Measurements from ENCODE around the gene TMCC3. TPM values are rescaled to one million over a fixed set of nuclear protein-coding genes. Genes with fewer than 3 reads are reported as not detected.

Gene TMCC3
- total and polyA plus RNA-seq, 9 of the 15 experiments (the other 6 are each of a cell fraction or from before 2014, with no cell fraction given): not detected

GRCh38 chr12:94698578-94698977 is 48.2 kb upstream of the TMCC3 start (continued):
- TF ChIP-seq POLR2G (IDR thresholded peaks at IDR 0.05; ENCODE audit: low read depth, low read length) (no peak), THRA (IDR thresholded peaks at IDR 0.05) (no peak), YY1 (IDR thresholded peaks at IDR 0.05; ENCODE audit: borderline replicate concordance in 1 of 3, control insufficient read depth in 1 of 3, extremely low read depth in 1 of 3, insufficient read depth in 3 of 3, insufficient read length in 1 of 3, insufficient replicate concordance in 2 of 3, low read depth in 1 of 3, low read length in 2 of 3) (no peak), FOXJ2 (tag; IDR thresholded peaks at IDR 0.05) (no peak), SMARCE1 (IDR thresholded peaks at IDR 0.05) (no peak), CBFA2T3 (IDR thresholded peaks at IDR 0.05) (no peak), POLR2AphosphoS2 (IDR thresholded peaks at IDR 0.05; ENCODE audit: low read length) (no peak), MAFF (IDR thresholded peaks at IDR 0.05; ENCODE audit: low read length) (no peak), CBX5 (IDR thresholded peaks at IDR 0.05; ENCODE audit: borderline replicate concordance, low read depth) (no peak), MTA2 (IDR thresholded peaks at IDR 0.05; ENCODE audit: low read depth) (no peak)

GRCh38 chr12:94697631-94698030 is 47.3 kb upstream of the TMCC3 start:
- ATAC-seq (no peak), DNase-seq (ENCODE audit: extremely low read depth in 1 of 4, low spot score in 3 of 4) (no peak), FAIRE-seq (no peak)
- Histone ChIP-seq H3K9me1 (ENCODE audit: control insufficient read depth, insufficient read depth, low read length) (no peaks in the 10 kb centered on the region), H3K4me1 (replicated peaks in 1 of 2; ENCODE audit: control insufficient read depth in 2 of 2, insufficient read depth in 2 of 2, low read length in 2 of 2) (no peaks in the 10 kb centered on the region), H3K4me3 (no peak overlapping the region), H3K27me3 (ENCODE audit: control insufficient read depth in 2 of 2, insufficient read depth in 2 of 2, low read length in 2 of 2) (peaks cover 0 to 2% of the 10 kb centered on the region in 2 experiments; a peak in 2 of 5 replicates), H4K20me1 (replicated peaks; ENCODE audit: control insufficient read depth, insufficient read depth, low read length) (no peaks in the 10 kb centered on the region), H3K79me2 (ENCODE audit: control insufficient read depth, insufficient read depth, low read length) (no peaks in the 10 kb centered on the region), H2AFZ (ENCODE audit: low read depth, low read length) (no peak overlapping the region), H3K36me3 (ENCODE audit: control insufficient read depth, insufficient read depth, low read length) (no peaks in the 10 kb centered on the region), H3K9ac (ENCODE audit: insufficient read depth in 1 of 2, low read depth in 2 of 2, low read length in 2 of 2) (no peak overlapping the region), H3K4me2 (ENCODE audit: insufficient read depth, low read length) (no peak overlapping the region), H3K27ac (ENCODE audit: extremely low read depth, low read depth, low read length) (no peak overlapping the region), H3K9me3 (replicated peaks; ENCODE audit: control insufficient read depth, insufficient read depth, low read depth, low read length) (no peaks in the 10 kb centered on the region)
- ChIA-PET CTCF (ENCODE audit: low intra/inter-chr PET ratio) (no interaction called here), POLR2A (no interaction called here)
- no TSS peak for BruUV-seq (replicated peaks)
- in situ Hi-C loops (cut with MboI): no loop called here
- intact Hi-C loops (cut with micrococcal nuclease): no loop called here
- TF ChIP-seq GATA2 (CRISPR knock-in tag; IDR thresholded peaks at IDR 0.05) (no peak), CREB5 (CRISPR knock-in tag; IDR thresholded peaks at IDR 0.05) (no peak), ARHGAP35 (IDR thresholded peaks at IDR 0.05; ENCODE audit: partially characterized antibody) (no peak), ZBTB7A (IDR thresholded peaks at IDR 0.05; ENCODE audit: borderline replicate concordance, control insufficient read depth, low read depth, low read length) (no peak), XRCC3 (IDR thresholded peaks at IDR 0.05) (no peak), NELFE (IDR thresholded peaks at IDR 0.05; ENCODE audit: insufficient read depth, insufficient read length) (no peak), DNMT1 (IDR thresholded peaks at IDR 0.05) (no peak), ZNF444 (CRISPR knock-in tag; IDR thresholded peaks at IDR 0.05) (no peak), KAT8 (IDR thresholded peaks at IDR 0.05; ENCODE audit: low read depth) (no peak), STAT5A (IDR thresholded peaks at IDR 0.05; ENCODE audit: borderline replicate concordance, low read length) (no peak), ZNF551 (CRISPR knock-in tag; IDR thresholded peaks at IDR 0.05) (no peak), EWSR1 (IDR thresholded peaks at IDR 0.05; ENCODE audit: borderline replicate concordance, low read depth, partially characterized antibody) (no peak)

Data from K562 (cell line).